ENCODE data around the gene SPARCL1.
"Not testable (repeated sequence)": the region's sequence is repeated elsewhere in the genome, so short reads cannot be mapped to it uniquely, and the experiment has no call there.

The SPARCL1 gene

GRCh38 chr4:87461281-87461700 is 67.9 kb downstream of the SPARCL1 start:
- Mint-ChIP-seq H3K9me3 (peaks cover 8% of the 10 kb centered on the region), H3K27me3 (ENCODE audit: low read depth, poor library complexity) (no peaks in the 10 kb centered on the region), H3K4me3 (no peak overlapping the region), H3K36me3 (ENCODE audit: low read depth) (peaks cover 34% of the 10 kb centered on the region), H3K27ac (no peak overlapping the region), H3K4me1 (peaks cover 10% of the 10 kb centered on the region)
- no peak for DNase-seq
- no peak for TF ChIP-seq CTCF (IDR thresholded peaks at IDR 0.05)

- DNase-seq: no peak
- Mint-ChIP-seq H3K4me3 (no peak overlapping the region), H3K4me1 (peaks cover 14% of the 10 kb centered on the region), H3K36me3 (ENCODE audit: low read depth) (peaks cover 46% of the 10 kb centered on the region), H3K27ac (no peak overlapping the region), H3K27me3 (ENCODE audit: low read depth, poor library complexity) (no peaks in the 10 kb centered on the region), H3K9me3 (peaks cover 8% of the 10 kb centered on the region)
- TF ChIP-seq CTCF (IDR thresholded peaks at IDR 0.05): no peak
Observed at GRCh38 chr4:87458913-87459312, 70.3 kb downstream of the SPARCL1 start.

- Mint-ChIP-seq H3K27ac (no peak overlapping the region), H3K4me3 (no peak overlapping the region), H3K27me3 (ENCODE audit: low read depth, poor library complexity) (no peaks in the 10 kb centered on the region), H3K4me1 (peaks cover 12% of the 10 kb centered on the region), H3K36me3 (ENCODE audit: low read depth) (peaks cover 64% of the 10 kb centered on the region), H3K9me3 (no peaks in the 10 kb centered on the region)
- no peak for DNase-seq
- no peak for TF ChIP-seq CTCF (IDR thresholded peaks at IDR 0.05)
Observed at GRCh38 chr4:87451537-87451936, 77.6 kb downstream of the SPARCL1 start.

GRCh38 chr4:87446375-87446774 is 82.8 kb downstream of the SPARCL1 start:
- H3K36me3 Mint-ChIP-seq (ENCODE audit: low read depth): peaks cover 70% of the 10 kb centered on the region
- not testable (repeated sequence) for H3K27me3 Mint-ChIP-seq (ENCODE audit: low read depth, poor library complexity); H3K4me1 Mint-ChIP-seq; H3K27ac Mint-ChIP-seq; DNase-seq; H3K4me3 Mint-ChIP-seq; H3K9me3 Mint-ChIP-seq

- Mint-ChIP-seq H3K4me3 (no peak overlapping the region), H3K27ac (no peak overlapping the region), H3K4me1 (no peaks in the 10 kb centered on the region), H3K9me3 (no peaks in the 10 kb centered on the region), H3K36me3 (ENCODE audit: low read depth) (peaks cover 66% of the 10 kb centered on the region), H3K27me3 (ENCODE audit: low read depth, poor library complexity) (no peaks in the 10 kb centered on the region)
- DNase-seq: no peak
- TF ChIP-seq CTCF (IDR thresholded peaks at IDR 0.05): no peak
Observed at GRCh38 chr4:87445964-87446363, 83.2 kb downstream of the SPARCL1 start.

- TF ChIP-seq CTCF (IDR thresholded peaks at IDR 0.05): no peak
- no peak overlapping the region for H3K27ac Mint-ChIP-seq
- no peak for DNase-seq
- H3K4me1 Mint-ChIP-seq: no peaks in the 10 kb centered on the region
- no peak overlapping the region for H3K4me3 Mint-ChIP-seq
- no peaks in the 10 kb centered on the region for H3K9me3 Mint-ChIP-seq
- H3K27me3 Mint-ChIP-seq (ENCODE audit: low read depth, poor library complexity): no peaks in the 10 kb centered on the region
- H3K36me3 Mint-ChIP-seq (ENCODE audit: low read depth): peaks cover 63% of the 10 kb centered on the region
Observed at GRCh38 chr4:87444741-87445140, 84.4 kb downstream of the SPARCL1 start.
